Epithelial cell of esophagus (primary cell): ENCODE data around the gene MYLK.
"Not testable (repeated sequence)": the region's sequence is repeated elsewhere in the genome, so short reads cannot be mapped to it uniquely, and the experiment has no call there.

Experiments used
- DNase-seq: peaks from one replicate; pipeline ENCODE4 v3.0.0; 2010; ENCODE audit warnings: low read depth
- H3K4me3 ChIP-seq: 2 replicates; pipeline ENCODE4 v1.5.1; 2011; ENCODE audit warnings: mild to moderate bottlenecking, low read length, control low read depth
- CTCF ChIP-seq: IDR thresholded peaks from 2 replicates; pipeline ENCODE4 v1.5.1; 2011; ENCODE audit warnings: low read depth, mild to moderate bottlenecking, low read length, control low read depth, inconsistent platforms; ENCODE audit not compliant: insufficient read depth; ENCODE audit errors: missing control alignments

Gene MYLK

GRCh38 chr3:123618768-123619484 is 265.2 kb downstream of the MYLK start:
- TF ChIP-seq CTCF, result no peak
- peak; percentile 64 for DNase-seq
- no peak overlapping the region for H3K4me3 ChIP-seq

- TF ChIP-seq CTCF, result no peak
- no peak for DNase-seq
- H3K4me3 ChIP-seq, result no peak overlapping the region
These were observed 265.9 kb downstream of the MYLK start for GRCh38 chr3:123618076-123618708.

- no peak overlapping the region for H3K4me3 ChIP-seq
- no peak for TF ChIP-seq CTCF
- DNase-seq, result no peak
These were observed 267.5 kb downstream of the MYLK start for GRCh38 chr3:123616593-123616992.

- no peak overlapping the region for H3K4me3 ChIP-seq
- no peak for TF ChIP-seq CTCF
- no peak for DNase-seq
These were observed 270.6 kb downstream of the MYLK start for GRCh38 chr3:123613543-123613942.

- DNase-seq, H3K4me3 ChIP-seq: not testable (repeated sequence)
These were observed 272.5 kb downstream of the MYLK start for GRCh38 chr3:123611674-123612073.

- no peak overlapping the region for H3K4me3 ChIP-seq
- no peak for DNase-seq
- TF ChIP-seq CTCF, result no peak
These were observed 273.1 kb downstream of the MYLK start for GRCh38 chr3:123611082-123611481.

GRCh38 chr3:123610331-123610730 is 273.8 kb downstream of the MYLK start:
- no peak for DNase-seq
- no peak for TF ChIP-seq CTCF
- H3K4me3 ChIP-seq, result no peak overlapping the region
